NB4 (cell line): ENCODE results near the gene MIAT.

ENCODE experiments used
- POLR2A ChIP-seq: IDR thresholded peaks from 2 replicates; pipeline ENCODE4 v1.6.1; 2011; ENCODE audit warnings: mild to moderate bottlenecking; ENCODE audit not compliant: insufficient read length; ENCODE audit errors: extremely low read depth
- TF ChIP-seq, protein P1 (sequence below): IDR thresholded peaks from one replicate; pipeline ENCODE4 v1.5.1; 2012; ENCODE audit warnings: low read depth, low read length

DNA sequence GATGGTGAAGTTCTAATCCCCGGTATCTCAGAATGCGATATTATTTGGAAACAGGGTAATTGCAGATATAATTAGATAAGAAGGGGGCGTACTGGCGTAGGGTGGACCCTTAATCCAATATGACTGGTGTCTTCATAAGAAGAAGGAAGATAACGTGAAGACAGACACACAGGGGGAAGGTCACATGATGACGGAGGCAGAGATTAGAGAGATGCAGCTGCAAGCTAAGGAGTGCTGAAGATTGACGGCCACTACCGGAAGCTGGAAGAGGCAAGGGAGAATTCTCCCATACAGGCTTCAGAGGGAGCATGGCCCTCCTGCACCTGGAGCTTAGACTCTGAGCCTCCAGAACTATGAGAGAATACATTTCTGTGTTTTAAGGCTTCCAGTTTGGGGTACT is 54.8 kb downstream of the MIAT start:
- TF ChIP-seq, protein P1, sequence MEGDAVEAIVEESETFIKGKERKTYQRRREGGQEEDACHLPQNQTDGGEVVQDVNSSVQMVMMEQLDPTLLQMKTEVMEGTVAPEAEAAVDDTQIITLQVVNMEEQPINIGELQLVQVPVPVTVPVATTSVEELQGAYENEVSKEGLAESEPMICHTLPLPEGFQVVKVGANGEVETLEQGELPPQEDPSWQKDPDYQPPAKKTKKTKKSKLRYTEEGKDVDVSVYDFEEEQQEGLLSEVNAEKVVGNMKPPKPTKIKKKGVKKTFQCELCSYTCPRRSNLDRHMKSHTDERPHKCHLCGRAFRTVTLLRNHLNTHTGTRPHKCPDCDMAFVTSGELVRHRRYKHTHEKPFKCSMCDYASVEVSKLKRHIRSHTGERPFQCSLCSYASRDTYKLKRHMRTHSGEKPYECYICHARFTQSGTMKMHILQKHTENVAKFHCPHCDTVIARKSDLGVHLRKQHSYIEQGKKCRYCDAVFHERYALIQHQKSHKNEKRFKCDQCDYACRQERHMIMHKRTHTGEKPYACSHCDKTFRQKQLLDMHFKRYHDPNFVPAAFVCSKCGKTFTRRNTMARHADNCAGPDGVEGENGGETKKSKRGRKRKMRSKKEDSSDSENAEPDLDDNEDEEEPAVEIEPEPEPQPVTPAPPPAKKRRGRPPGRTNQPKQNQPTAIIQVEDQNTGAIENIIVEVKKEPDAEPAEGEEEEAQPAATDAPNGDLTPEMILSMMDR, result no peak
- no peak for TF ChIP-seq POLR2A
